Prostate gland (tissue), 2 donors: ENCODE measurements around the gene HIVEP3. TPM values are rescaled to one million over a fixed set of nuclear protein-coding genes. Genes with fewer than 3 reads are reported as not detected.

Source experiments
- DNase-seq: peaks from one replicate; pipeline ENCODE4 v3.0.0-alpha.2; 2019; ENCODE audit warnings: low spot score
- H3K27ac ChIP-seq, 2 donors: fragments of 200-600 bp; sonication (generic); 2 replicates each; pipeline ENCODE4 v1.5.1; 2017 to 2019
- H3K27me3 ChIP-seq: fragments of 200-600 bp; sonication (generic); replicated peaks from 2 replicates; pipeline ENCODE4 v1.5.1; 2019; ENCODE audit not compliant: insufficient read depth
- H3K36me3 ChIP-seq, 2 donors: fragments of 200-600 bp; sonication (generic); 1 replicate in 1 of 2; 2 replicates in 1 of 2; pipeline versions ENCODE4 v1.5.1 to v1.8.1; 2017 to 2019
- H3K4me1 ChIP-seq: fragments of 200-600 bp; sonication (generic); replicated peaks from 2 replicates; pipeline ENCODE4 v1.5.1; 2019
- H3K4me3 ChIP-seq, 2 donors: fragments of 200-600 bp; sonication (generic); 2 replicates each; pipeline ENCODE4 v1.5.1; 2017 to 2019
- H3K9me3 ChIP-seq: fragments of 200-600 bp; sonication (generic); 2 replicates; pipeline ENCODE4 v1.5.1; 2017
- CTCF ChIP-seq, 4 experiments: fragments of 200-600 bp in 2 of 4; fragments of 450-650 bp in 2 of 4; sonication (generic) in 2 of 4; IDR thresholded peaks; 1 replicate in 3 of 4; 2 replicates in 1 of 4; pipeline ENCODE4 v1.5.1; 2016 to 2019; ENCODE audit warnings: antibody characterized with exemption in 4 of 4, mild to moderate bottlenecking in 2 of 4, moderate library complexity in 2 of 4
- POLR2A ChIP-seq: fragments of 450-650 bp; IDR thresholded peaks from one replicate; pipeline ENCODE4 v1.6.1; 2016; ENCODE audit warnings: antibody characterized with exemption, mild to moderate bottlenecking
- POLR2AphosphoS5 ChIP-seq: sonication (generic); formaldehyde crosslinking; IDR thresholded peaks from one replicate; pipeline ENCODE4 v1.6.1; 2017; ENCODE audit warnings: antibody characterized with exemption
- WGBS: methylation state at CpG from one replicate; pipeline ENCODE4 v1.1.5; 2018; 5-methylcytosine and 5-hydroxymethylcytosine counted together
- intact Hi-C: fragments of 100-400 bp; cut with DNase I; formaldehyde crosslinking; loops from one replicate; pipeline ENCODE4 v1.14.2; 2022
- total RNA-seq, 2 donors: library from RNA; depleted of rRNA; stranded (reverse); fragments of >200 nt; gene quantifications; one replicate each; pipeline ENCODE4 v1.1.0, GENCODE V29; 2016

HIVEP3 gene
- total RNA-seq, 2 donors from 2014 or later, result 9.3 to 11.2 TPM

DNA sequence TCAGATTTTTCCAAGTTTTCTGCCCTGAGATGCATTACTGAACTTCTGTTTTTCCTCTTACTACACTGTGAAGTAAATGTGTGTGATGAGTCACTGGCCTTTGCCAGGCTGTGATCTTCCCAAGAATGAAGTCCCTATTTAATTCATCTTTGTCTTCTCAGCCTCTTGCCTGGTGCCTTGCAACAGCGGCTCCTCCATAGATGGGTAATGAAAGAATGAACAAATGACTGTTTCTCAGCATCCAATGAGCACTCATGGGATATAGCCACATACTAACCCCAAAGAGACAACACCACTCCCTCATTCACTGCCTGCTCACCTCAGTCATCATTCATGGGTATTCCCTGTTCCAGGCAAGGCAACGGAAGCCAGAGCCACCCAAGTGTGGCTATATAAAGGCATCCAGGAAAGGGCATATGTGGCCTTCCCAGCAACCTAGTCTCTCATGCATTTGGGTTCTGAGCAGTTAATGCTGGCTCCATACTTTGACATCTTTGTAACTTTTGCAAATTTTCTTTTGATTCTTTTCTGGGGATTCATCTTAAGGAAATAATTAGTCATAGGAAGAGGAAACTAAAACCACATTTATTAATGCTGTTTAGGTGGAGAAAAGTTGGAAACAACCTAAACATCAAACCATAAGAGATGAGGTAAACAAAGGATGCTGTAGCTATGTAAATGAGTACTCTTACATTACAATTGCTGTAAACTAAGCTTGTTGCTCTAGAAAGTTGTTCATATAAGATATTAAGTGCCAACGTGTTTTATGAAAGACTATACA lies 71.9 kb downstream of the HIVEP3 start:
- no peaks in the 10 kb centered on the region for H3K27me3 ChIP-seq
- no peak for TF ChIP-seq CTCF (IDR thresholded peaks at IDR 0.05)
- no peak for TF ChIP-seq POLR2A
- no peak for TF ChIP-seq POLR2AphosphoS5
- 93% methylated on average over 3 of the region's 3 CpGs for WGBS
- H3K9me3 ChIP-seq, result no peaks in the 10 kb centered on the region
- H3K4me3 ChIP-seq, result no peak overlapping the region
- H3K4me1 ChIP-seq, result no peaks in the 10 kb centered on the region
- no peak for DNase-seq
- no peaks in the 10 kb centered on the region for H3K36me3 ChIP-seq
- intact Hi-C loops, result no loop called here
- no peak overlapping the region for H3K27ac ChIP-seq

DNA sequence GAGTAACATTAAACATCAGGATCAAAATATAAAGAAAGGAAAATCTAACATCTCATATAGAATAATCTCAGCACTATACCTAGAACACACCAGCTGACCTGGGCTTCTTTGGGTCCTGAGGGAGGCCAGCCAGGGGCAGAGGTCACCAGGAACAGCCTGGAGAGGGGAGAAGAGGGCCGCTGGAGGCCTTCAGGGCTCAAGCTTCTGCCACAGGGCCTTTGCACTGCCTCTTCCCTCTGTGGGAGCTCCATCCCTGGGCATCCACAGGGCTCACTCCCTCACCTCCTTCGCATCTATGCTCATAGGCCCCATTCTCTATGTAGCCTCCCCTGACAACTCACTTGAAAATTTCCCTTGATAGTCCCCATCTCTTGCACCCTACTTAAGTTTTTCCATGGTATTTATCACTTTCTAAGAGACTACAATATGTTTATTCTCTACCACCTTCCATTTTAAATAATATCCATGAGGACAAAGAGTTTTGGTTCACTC lies 73.9 kb downstream of the HIVEP3 start:
- no peak for DNase-seq
- Histone ChIP-seq H3K4me1 (no peaks in the 10 kb centered on the region), H3K27me3 (no peaks in the 10 kb centered on the region), H3K36me3 (no peaks in the 10 kb centered on the region), H3K27ac (no peak overlapping the region), H3K9me3 (no peaks in the 10 kb centered on the region), H3K4me3 (no peak overlapping the region)
- TF ChIP-seq CTCF (IDR thresholded peaks at IDR 0.05) (no peak), POLR2A (no peak), POLR2AphosphoS5 (no peak)
- WGBS, result 97% methylated on average over 2 of the region's 2 CpGs
- intact Hi-C loops, result no loop called here

- Histone ChIP-seq H3K9me3 (no peaks in the 10 kb centered on the region), H3K27me3 (no peaks in the 10 kb centered on the region), H3K36me3 (no peaks in the 10 kb centered on the region), H3K4me3 (no peak overlapping the region), H3K4me1 (no peaks in the 10 kb centered on the region), H3K27ac (no peak overlapping the region)
- DNase-seq, result no peak
- WGBS, result 84% methylated on average over 8 of the region's 8 CpGs
- intact Hi-C loops, result no loop called here
- no peak for TF ChIP-seq POLR2AphosphoS5
- no peak for TF ChIP-seq CTCF (IDR thresholded peaks at IDR 0.05)
- TF ChIP-seq POLR2A, result no peak
Measured at GRCh38 chr1:41844255-41844654, 74.5 kb downstream of the HIVEP3 start.

GRCh38 chr1:41842993-41843755 lies 75.5 kb downstream of the HIVEP3 start:
- 66% methylated on average over 11 of the region's 11 CpGs for WGBS
- Histone ChIP-seq H3K27ac (no peak overlapping the region), H3K4me3 (no peak overlapping the region), H3K9me3 (no peaks in the 10 kb centered on the region), H3K27me3 (no peaks in the 10 kb centered on the region), H3K36me3 (no peaks in the 10 kb centered on the region), H3K4me1 (no peaks in the 10 kb centered on the region)
- DNase-seq, result no peak
- TF ChIP-seq POLR2A, result no peak
- no peak for TF ChIP-seq CTCF (IDR thresholded peaks at IDR 0.05)
- TF ChIP-seq POLR2AphosphoS5, result no peak
- intact Hi-C loops, result no loop called here
